Measurements from ENCODE around the gene TBC1D2.

The TBC1D2 gene

GRCh38 chr9:98229090-98229395 is 26.4 kb downstream of the TBC1D2 start:
- Histone ChIP-seq H3K9me3 (ENCODE audit: control insufficient read depth, insufficient read depth, low read depth, low read length) (no peaks in the 10 kb centered on the region), H3K27ac (ENCODE audit: extremely low read depth, low read depth, low read length) (no peak overlapping the region), H3K4me3 (ENCODE audit: low read depth, low read length) (no peak overlapping the region), H3K36me3 (ENCODE audit: control insufficient read depth in 2 of 2, insufficient read depth in 1 of 2, low read length in 2 of 2) (peaks cover 0 to 7% of the 10 kb centered on the region in 2 experiments; a peak in 1 of 3 replicates), H3K4me1 (ENCODE audit: control insufficient read depth, insufficient read depth, low read length) (no peaks in the 10 kb centered on the region)
- ChIA-PET POLR2A (no interaction called here), CTCF (interaction anchor here (0.5 to 1.0 kb wide), 2 partner anchors 9 to 382 kb away, joined by 3 to 8 read pairs; no protein-coding TSS in a partner anchor)
- TF ChIP-seq ZNF140 (tag by site-specific recombination; IDR thresholded peaks at IDR 0.05) (no peak), ZNF292 (tag by site-specific recombination; IDR thresholded peaks at IDR 0.05; ENCODE audit: borderline replicate concordance, low read depth) (no peak), ZNF580 (tag by site-specific recombination; IDR thresholded peaks at IDR 0.05) (no peak), ZSCAN5A (tag by site-specific recombination; IDR thresholded peaks at IDR 0.05) (no peak), ZXDB (tag by site-specific recombination; IDR thresholded peaks at IDR 0.05) (no peak), ZNF76 (tag by site-specific recombination; IDR thresholded peaks at IDR 0.05; ENCODE audit: borderline replicate concordance, low read depth) (no peak), ZBTB7A (tag by site-specific recombination; IDR thresholded peaks at IDR 0.05; ENCODE audit: low read depth) (no peak), ZNF555 (tag by site-specific recombination; conservative IDR thresholded peaks at IDR 0.05) (no peak), ZNF2 (tag by site-specific recombination; IDR thresholded peaks at IDR 0.05) (no peak), ZNF488 (tag by site-specific recombination; IDR thresholded peaks at IDR 0.05) (no peak), ZNF169 (tag by site-specific recombination; IDR thresholded peaks at IDR 0.05) (no peak), HIC1 (tag by site-specific recombination; IDR thresholded peaks at IDR 0.05) (no peak), KLF1 (tag by site-specific recombination; IDR thresholded peaks at IDR 0.05) (no peak), ZNF561 (tag by site-specific recombination; IDR thresholded peaks at IDR 0.05; ENCODE audit: borderline replicate concordance) (no peak)

- Histone ChIP-seq H3K36me3 (ENCODE audit: control insufficient read depth in 2 of 2, insufficient read depth in 1 of 2, low read length in 2 of 2) (peaks cover 0 to 7% of the 10 kb centered on the region in 2 experiments; a peak in 1 of 3 replicates), H3K9me3 (ENCODE audit: control insufficient read depth, insufficient read depth, low read depth, low read length) (no peaks in the 10 kb centered on the region), H3K4me1 (ENCODE audit: control insufficient read depth, insufficient read depth, low read length) (no peaks in the 10 kb centered on the region), H3K27ac (ENCODE audit: extremely low read depth, low read depth, low read length) (no peak overlapping the region), H3K4me3 (ENCODE audit: low read depth, low read length) (no peak overlapping the region)
- TF ChIP-seq ZNF692 (tag by site-specific recombination; IDR thresholded peaks at IDR 0.05) (no peak), ZBTB1 (tag by site-specific recombination; IDR thresholded peaks at IDR 0.05) (no peak), ZNF169 (tag by site-specific recombination; IDR thresholded peaks at IDR 0.05) (no peak), SCRT2 (tag by site-specific recombination; IDR thresholded peaks at IDR 0.05) (peak; percentile 75), ZNF544 (tag by site-specific recombination; IDR thresholded peaks at IDR 0.05) (no peak), ZNF777 (tag by site-specific recombination; IDR thresholded peaks at IDR 0.05; ENCODE audit: borderline replicate concordance) (no peak), ZSCAN16 (tag by site-specific recombination; IDR thresholded peaks at IDR 0.05) (no peak), ZNF707 (tag by site-specific recombination; IDR thresholded peaks at IDR 0.05) (no peak)
- ChIA-PET POLR2A (no interaction called here), CTCF (interaction anchor here (0.6 to 1.0 kb wide), 2 partner anchors 9 to 110 kb away, joined by 3 to 8 read pairs; partner anchors contain the start of gene TRIM14)
Measured at GRCh38 chr9:98228392-98229089, 26.9 kb downstream of the TBC1D2 start.
